ENCODE measurements around the gene DIRAS2.

Gene DIRAS2

DNA sequence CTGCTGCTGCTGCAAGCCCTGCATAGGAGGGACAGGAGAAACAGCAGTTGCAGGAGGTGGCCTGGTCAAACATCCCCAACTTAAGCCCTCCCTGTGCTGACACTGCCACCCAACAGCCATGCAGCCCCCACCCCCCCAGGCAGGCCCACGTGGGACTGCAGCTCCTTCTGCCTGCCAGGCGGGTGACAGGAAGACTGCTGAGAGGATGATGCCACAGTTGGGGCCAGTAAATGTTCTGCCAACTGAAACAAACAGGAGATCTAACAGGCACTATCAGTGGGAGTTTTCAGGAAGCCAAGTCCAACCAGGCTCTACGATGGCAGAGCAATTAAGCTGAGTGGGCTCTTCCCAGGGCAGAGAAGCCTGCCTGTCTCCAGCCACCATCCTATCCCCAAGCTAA, 31.1 kb downstream of the DIRAS2 start:
- DNase-seq, result no peak

DNA sequence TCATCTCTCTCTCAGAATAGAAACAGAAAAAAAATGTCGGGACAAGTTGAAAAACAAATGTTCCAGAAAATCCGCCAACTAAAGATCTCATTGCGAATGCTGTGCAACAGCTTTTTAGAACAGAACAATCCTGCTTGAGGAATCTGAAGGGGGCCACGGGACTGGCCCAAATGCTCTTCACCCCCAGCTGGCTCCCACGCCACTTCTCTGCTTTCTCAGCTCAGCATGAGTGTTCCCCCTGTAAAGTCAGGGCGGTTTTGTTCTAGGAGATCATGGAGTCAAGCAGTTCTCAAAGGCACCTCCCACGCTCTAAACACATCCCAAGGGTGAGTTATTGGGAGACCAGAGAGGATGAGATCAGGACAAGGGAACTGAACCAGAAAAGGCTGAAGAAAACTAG, 31.5 kb downstream of the DIRAS2 start:
- DNase-seq, result no peak

DNA sequence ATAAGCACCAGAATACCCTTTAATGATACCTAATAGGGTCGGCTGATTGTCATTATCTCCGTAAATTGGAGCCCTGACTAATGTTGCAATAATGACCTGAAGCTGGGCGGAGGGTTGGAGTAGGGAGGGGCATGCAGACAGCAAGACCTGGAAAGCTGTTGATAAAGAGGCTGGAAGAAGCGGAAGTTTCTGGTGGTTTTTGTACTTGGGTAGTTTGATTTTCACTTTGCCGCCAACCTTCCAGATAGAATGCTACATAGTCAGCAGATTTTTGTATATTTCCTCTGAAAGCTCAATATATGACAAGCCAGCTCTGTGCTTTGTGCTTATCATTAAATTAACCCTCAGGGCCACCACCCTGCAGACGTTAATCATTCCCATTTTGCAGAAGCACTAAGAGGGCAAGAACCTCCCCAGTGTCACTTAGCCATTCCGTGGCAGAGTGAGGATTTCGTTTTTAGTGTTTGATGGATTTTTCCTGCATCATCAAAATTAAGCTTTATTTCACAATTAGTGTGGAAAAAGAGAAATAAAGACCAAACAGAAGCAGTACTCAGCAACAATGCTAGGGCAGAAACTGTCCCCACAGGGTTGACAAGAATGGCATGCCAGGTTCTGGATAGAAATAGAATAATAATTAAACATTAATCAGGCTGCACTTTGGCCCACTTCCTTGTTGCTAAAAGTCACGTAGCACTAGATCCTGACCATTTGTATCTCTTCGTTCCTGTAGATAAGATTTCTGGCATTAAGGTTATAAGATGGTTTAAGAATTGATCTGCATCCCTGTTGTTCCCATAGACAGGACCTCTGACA, 34.7 kb downstream of the DIRAS2 start:
- DNase-seq, result no peak

DNA sequence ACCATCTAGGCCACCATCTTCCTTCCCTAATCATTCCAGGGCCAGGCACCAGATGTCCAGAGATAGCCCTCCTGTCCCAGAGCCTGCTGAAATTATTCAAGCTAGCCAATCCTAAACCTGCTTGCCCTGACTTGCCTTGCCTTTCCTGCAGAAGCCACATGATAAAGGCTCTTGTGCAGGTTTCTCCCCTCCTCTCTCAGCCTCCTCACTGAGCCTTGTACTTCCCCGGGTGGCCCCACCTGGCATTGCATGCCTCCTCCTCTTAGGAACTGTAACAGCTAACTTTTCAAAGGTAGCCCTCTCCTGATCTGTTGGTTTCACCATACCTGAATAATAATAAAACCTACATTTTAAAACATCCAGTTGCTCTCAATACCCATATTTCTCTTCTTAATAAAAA, 42.6 kb downstream of the DIRAS2 start:
- no peak for DNase-seq

DNA sequence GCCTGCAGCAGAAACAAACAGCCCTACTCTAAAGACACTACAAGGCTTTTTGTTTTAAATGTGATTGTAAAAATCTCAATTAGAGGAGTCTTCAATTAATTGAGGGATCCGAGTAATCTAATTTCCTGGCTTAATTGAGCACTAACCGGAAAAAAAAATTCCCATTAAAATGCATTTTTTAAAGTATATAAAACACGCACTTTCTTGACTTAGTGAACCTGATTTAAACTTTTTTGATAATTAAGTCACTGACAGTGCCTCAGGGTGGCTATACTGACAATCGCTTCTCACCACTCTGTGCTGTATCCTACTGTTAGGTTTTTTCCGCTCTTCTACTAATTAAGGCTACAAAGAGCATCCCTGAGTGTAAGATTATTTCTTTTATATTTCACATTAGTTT, 44.4 kb downstream of the DIRAS2 start:
- no peak for DNase-seq

DNA sequence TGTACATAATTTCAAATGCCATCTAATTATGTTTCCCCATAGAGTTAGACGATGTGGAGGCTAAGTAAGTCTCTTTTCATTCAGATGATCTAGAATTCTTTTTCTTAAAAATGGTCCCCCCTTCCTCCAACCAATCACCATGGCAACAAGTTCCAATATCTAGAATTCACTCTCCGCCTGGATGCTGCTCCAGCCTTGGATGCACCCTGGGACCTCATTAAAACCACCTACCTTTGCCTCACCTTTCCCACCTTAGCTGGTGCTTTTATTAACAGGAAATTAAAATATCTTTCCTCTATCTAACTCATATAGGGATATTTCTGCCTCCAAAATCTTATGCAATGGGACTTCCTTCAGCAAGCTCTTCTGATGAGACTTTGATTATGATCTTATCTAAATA, 49.0 kb downstream of the DIRAS2 start:
- DNase-seq, result no peak

DNA sequence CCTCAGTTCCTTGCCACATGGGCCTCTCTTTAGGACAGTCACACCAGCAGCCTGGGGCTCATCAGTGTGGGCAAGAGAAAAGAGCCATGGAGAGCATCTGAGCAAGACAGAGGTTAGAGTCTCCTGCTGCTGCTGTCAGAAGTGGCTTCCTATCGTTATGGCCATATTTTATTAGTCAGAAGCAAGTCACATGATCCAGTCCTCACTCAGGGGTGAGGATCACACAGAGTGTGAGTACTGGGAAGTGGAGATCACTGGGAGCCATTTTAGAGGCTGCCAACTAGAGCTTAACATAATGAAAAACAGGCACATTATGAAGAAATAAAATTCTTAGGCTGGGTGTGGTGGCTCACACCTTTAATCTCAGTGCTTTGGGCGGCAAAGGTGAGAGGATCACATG, 62.0 kb downstream of the DIRAS2 start:
- no peak for DNase-seq

DNA sequence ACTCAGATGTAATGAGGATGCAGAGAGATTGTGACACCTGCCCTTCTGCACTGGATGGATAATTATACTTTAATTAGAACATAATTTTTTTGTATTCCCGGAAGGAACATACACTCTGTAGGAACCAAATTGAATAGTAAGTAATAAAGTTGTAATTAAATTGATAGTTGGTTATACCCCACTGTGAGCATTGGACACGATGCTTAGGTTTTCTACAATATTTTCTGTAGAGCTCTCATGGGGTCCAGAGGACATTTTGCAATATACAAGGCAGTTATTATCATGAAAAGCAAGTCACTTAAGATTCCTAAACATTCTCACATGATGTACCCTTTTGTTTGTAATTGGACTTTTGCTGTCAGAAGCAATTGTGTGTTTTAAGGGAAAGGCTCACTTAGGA, 63.4 kb downstream of the DIRAS2 start:
- DNase-seq, result no peak

DNA sequence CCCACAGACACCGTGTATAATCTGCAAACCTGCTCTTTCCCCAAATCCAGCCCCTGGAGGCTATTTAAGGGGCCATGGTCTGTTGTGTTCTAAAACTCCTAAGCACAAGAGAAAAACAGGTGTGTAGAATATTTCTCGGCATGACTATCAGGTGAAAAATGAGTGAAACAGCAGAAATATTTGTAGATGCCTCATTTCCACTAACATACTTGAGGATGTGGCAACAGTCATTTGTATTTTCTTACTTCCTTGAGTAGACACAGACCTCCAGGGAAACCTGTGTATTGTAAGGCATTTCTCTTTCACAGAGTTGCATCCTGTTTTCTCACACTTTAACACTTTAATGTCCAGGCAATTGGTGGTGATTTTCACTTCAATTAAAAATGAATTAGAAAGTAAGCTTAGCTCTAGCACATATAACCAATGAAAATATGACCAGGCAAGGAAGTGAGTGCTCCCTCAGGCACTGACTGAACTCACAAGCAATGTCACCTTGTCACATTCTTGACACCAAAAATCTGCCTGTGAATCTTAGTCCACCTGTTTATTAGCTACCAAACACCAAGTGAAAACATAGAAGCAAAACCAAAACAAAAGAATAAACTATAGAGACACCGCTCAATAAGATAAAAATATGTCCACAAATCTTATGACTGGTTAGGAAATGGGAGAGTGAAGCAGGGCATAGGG, 64.4 kb downstream of the DIRAS2 start:
- no peak for DNase-seq

DNA sequence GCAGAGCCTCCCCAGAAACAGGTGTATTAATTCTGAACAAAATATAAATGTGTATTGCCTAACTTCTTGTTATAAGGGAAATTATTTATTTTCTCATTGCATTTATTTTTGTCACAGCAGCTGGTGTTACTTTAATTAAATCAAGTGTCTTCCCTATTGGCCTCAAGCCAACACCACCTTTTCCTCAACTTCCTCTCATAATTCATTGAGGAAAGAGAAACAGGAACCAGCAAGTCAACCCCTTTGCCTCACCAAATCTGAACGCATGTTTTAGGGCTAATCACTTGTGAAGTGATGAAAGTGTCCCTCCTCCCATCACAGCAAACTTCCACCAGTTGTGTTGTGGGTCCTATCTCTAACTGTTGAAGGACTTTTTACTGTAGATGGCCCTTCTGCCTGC, 73.1 kb downstream of the DIRAS2 start:
- no peak for DNase-seq

DNA sequence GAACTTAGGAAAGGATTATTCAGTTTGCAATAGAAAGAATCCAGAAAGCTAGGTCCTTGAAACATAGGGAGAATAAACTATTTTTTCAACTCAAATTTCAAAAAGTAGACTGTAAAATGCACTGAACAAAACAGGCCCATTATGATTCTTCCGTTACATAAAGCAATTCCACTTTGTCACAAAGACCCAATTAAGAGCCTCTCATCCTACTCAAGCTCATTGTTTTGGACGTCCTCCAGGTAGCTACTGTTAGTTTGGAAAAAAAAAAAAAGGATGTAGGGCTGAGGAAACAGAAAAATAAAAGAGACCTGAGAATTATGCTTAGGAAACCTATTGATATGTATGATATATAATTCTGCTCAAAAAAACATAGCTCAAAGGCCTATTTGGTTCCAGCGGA, 74.0 kb downstream of the DIRAS2 start:
- no peak for DNase-seq

DNA sequence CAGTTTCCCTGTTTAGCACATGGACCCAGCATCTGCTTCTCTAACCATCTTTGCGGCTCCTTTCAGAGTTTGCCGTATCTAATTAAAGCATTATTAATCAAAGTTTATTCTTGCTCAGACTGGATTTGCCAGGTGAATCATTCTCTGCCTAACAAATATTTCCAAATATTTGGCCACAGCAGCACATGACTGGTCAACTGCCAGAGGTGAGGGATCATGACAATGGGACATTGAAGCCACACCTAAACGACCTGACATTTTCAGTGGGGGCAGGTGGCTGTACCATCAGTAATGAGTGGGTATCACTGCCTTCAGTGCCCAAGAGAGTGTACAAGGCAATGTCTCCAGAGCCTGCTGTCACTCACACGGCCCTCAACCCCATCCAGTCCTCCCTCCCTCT, 80.4 kb downstream of the DIRAS2 start:
- no peak for DNase-seq

Data from T-helper 9 cell (primary cell).